B cell (primary cell): ENCODE measurements around the gene CEP295NL. TPM values are rescaled to one million over a fixed set of nuclear protein-coding genes. Genes with fewer than 3 reads are reported as not detected.

ENCODE experiments used
- ATAC-seq: fragments of 200-7000 bp; cut with Tn5 transposase; one replicate; pipeline ENCODE4 v1.10.0; 2021; ENCODE audit warnings: low read depth, mild to moderate bottlenecking, moderate number of reproducible peaks, moderate library complexity
- CTCF ChIA-PET: fragments of 350-600 bp; sonication (Branson Sonifier 250); formaldehyde crosslinking; loops from one replicate; lab custom pipeline; 2021; ENCODE audit warnings: antibody characterized with exemption, inconsistent platforms; lab: Charles Lee
- POLR2A ChIA-PET: fragments of 350-600 bp; sonication (Branson Sonifier 250); formaldehyde crosslinking; loops from one replicate; lab custom pipeline; 2021; ENCODE audit warnings: antibody characterized with exemption; lab: Charles Lee
- DNase-seq: peaks from one replicate; pipeline ENCODE4 v3.0.0; 2013
- H2AFZ ChIP-seq: 2 replicates; pipeline ENCODE4 v1.6.1; 2012; ENCODE audit warnings: mild to moderate bottlenecking, low read depth, low read length; ENCODE audit not compliant: insufficient read depth, poor library complexity, severe bottlenecking
- H3K27ac ChIP-seq, 2 donors: 1 replicate in 1 of 2; 2 replicates in 1 of 2; pipeline ENCODE4 v1.5.1; 2012 to 2013; ENCODE audit warnings: low read length in 2 of 2, mild to moderate bottlenecking in 2 of 2, moderate library complexity in 1 of 2
- H3K27me3 ChIP-seq, 4 experiments: fragments of 200-600 bp in 1 of 4; sonication (generic) in 1 of 4; replicated peaks in 1 of 4; 1 replicate in 2 of 4; 2 replicates in 2 of 4; pipeline versions ENCODE4 v1.6.1 to v1.7.0; 2013 to 2016; ENCODE audit warnings: low read length in 3 of 4, mild to moderate bottlenecking in 2 of 4, mixed read lengths in 1 of 4, moderate library complexity in 1 of 4; ENCODE audit not compliant: insufficient read depth in 4 of 4, control insufficient read depth in 3 of 4; ENCODE audit errors: control extremely low read depth in 1 of 4
- H3K36me3 ChIP-seq, 2 experiments: replicated peaks in 1 of 2; 1 replicate in 1 of 2; 2 replicates in 1 of 2; pipeline versions ENCODE4 v1.6.1 to v1.7.1; 2013; ENCODE audit warnings: low read length in 1 of 2; ENCODE audit not compliant: insufficient read depth in 2 of 2, control insufficient read depth in 1 of 2; ENCODE audit errors: control extremely low read depth in 1 of 2, extremely low read depth in 1 of 2
- H3K4me1 ChIP-seq, 2 donors: fragments of 200-600 bp in 1 of 2; sonication (generic) in 1 of 2; 1 replicate in 1 of 2; 2 replicates in 1 of 2; pipeline versions ENCODE4 v1.5.1 to v1.6.1; 2013 to 2017; ENCODE audit warnings: low read length in 2 of 2; ENCODE audit not compliant: control insufficient read depth in 2 of 2, insufficient read depth in 2 of 2
- H3K4me2 ChIP-seq: replicated peaks from 2 replicates; pipeline ENCODE3; 2012; ENCODE audit warnings: mild to moderate bottlenecking, low read depth, low read length; ENCODE audit not compliant: poor library complexity, severe bottlenecking
- H3K4me3 ChIP-seq, 5 experiments: fragments of 200-600 bp in 1 of 5; sonication (generic) in 1 of 5; 1 replicate in 3 of 5; 2 replicates in 2 of 5; pipeline versions ENCODE4 v1.5.1 to v1.7.0; 2011 to 2016; ENCODE audit warnings: low read length in 4 of 5, mild to moderate bottlenecking in 4 of 5, low read depth in 2 of 5, control low read depth in 1 of 5, moderate library complexity in 1 of 5; ENCODE audit not compliant: insufficient read depth in 1 of 5; ENCODE audit errors: control extremely low read depth in 1 of 5, extremely low read depth in 1 of 5
- H3K79me2 ChIP-seq: fragments of 200-600 bp; sonication (generic); one replicate; pipeline ENCODE4 v1.6.0; 2016; ENCODE audit warnings: low read length; ENCODE audit not compliant: control insufficient read depth, insufficient read depth
- H3K9ac ChIP-seq: fragments of 200-600 bp; sonication (generic); 2 replicates; pipeline ENCODE4 v1.6.1; 2017; ENCODE audit warnings: mild to moderate bottlenecking, low read length, moderate library complexity
- H3K9me3 ChIP-seq, 3 donors: one replicate each; pipeline versions ENCODE4 v1.6.1 to v1.7.1; 2013; ENCODE audit warnings: low read length in 2 of 3; ENCODE audit not compliant: control insufficient read depth in 2 of 3, insufficient read depth in 1 of 3; ENCODE audit errors: control extremely low read depth in 1 of 3
- H4K20me1 ChIP-seq: 2 replicates; pipeline ENCODE4 v1.6.0; 2012; ENCODE audit warnings: mild to moderate bottlenecking, low read length; ENCODE audit not compliant: insufficient read depth, control insufficient read depth, poor library complexity, severe bottlenecking
- H3K27ac Mint-ChIP-seq: one replicate; pipeline ENCODE4 v1.8.0; 2021; ENCODE audit warnings: mixed read lengths
- H3K27me3 Mint-ChIP-seq: one replicate; pipeline ENCODE4 v1.8.0; 2021; ENCODE audit warnings: mixed read lengths
- H3K4me1 Mint-ChIP-seq: one replicate; pipeline ENCODE4 v1.8.0; 2021; ENCODE audit warnings: mixed read lengths
- H3K4me3 Mint-ChIP-seq: one replicate; pipeline ENCODE4 v1.8.0; 2021; ENCODE audit warnings: mixed read lengths
- H3K9me3 Mint-ChIP-seq: one replicate; pipeline ENCODE4 v1.8.0; 2022; ENCODE audit warnings: mixed read lengths; ENCODE audit not compliant: insufficient read depth
- EZH2 ChIP-seq: IDR thresholded peaks from 2 replicates; pipeline ENCODE4 v1.6.1; 2012; ENCODE audit warnings: borderline replicate concordance, low read depth, mild to moderate bottlenecking, moderate library complexity, low read length; ENCODE audit not compliant: insufficient read depth, poor library complexity, severe bottlenecking
- WGBS: methylation state at CpG from one replicate; pipeline ENCODE4 v1.1.5; 2013; ENCODE audit warnings: missing lambda C conversion rate; ENCODE audit not compliant: insufficient coverage; 5-methylcytosine and 5-hydroxymethylcytosine counted together
- intact Hi-C: fragments of 100-400 bp; cut with micrococcal nuclease; formaldehyde crosslinking; loops from one replicate; pipeline ENCODE4 v1.10.0; 2022
- polyA plus RNA-seq: library from polyadenylated mRNA; depleted of rRNA; stranded (reverse); fragments of >200 nt; gene quantifications from 2 replicates; pipeline ENCODE4 v1.2.3, GENCODE V29; 2012
- total RNA-seq, 2 donors: library from RNA; stranded (reverse); fragments of 120-200 nt in 1 of 2; gene quantifications; 1 replicate in 1 of 2; 2 replicates in 1 of 2; pipeline versions ENCODE4 v1.2.3 to v1.2.4, GENCODE V29; 2013 to 2022
- TF ChIP-seq, protein P1 (sequence below): fragments of 200-600 bp; IDR thresholded peaks from one replicate; pipeline ENCODE4 v1.8.0; 2022; ENCODE audit warnings: antibody characterized with exemption, mild to moderate bottlenecking

CEP295NL gene
- total and polyA plus RNA-seq, 2 donors (not counting 1 experiment from before 2014, with no cell fraction given): 0.09 to 1.3 TPM

DNA sequence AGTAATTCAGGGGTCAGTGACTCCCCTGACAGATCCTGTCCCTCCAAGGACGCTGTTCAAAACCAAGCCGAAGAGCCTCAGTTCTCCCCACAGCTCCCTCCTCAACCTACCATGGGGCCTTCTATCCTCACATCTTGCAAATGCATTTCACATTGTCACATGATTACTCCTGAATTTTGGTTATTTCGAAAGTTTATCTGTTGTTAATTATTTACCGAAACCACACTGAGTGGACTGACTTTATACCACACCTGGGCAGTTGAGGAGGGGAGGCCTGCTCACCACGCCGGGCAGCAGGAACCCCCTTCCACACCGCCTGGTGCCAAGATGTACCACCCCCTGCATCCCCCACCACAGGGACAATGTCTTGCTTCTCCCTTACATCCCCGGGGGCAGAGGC, 17.5 kb upstream of the CEP295NL start:
- Histone ChIP-seq H3K36me3 (no peaks in the 10 kb centered on the region), H3K4me3 (no peak overlapping the region), H2AFZ (no peak overlapping the region), H3K9me3 (no peaks in the 10 kb centered on the region), H3K27ac (no peak overlapping the region), H3K4me2 (no peak overlapping the region), H3K27me3 (peaks cover 0 to 4% (median 0%) of the 10 kb centered on the region in 4 experiments), H4K20me1 (no peaks in the 10 kb centered on the region), H3K79me2 (peaks cover 8% of the 10 kb centered on the region), H3K9ac (no peak overlapping the region), H3K4me1 (peaks cover 20 to 32% of the 10 kb centered on the region in 2 donors)
- ChIA-PET CTCF (interaction anchor here (2.0 kb wide), 1 partner anchor 54 kb away, joined by 9 read pairs; no protein-coding TSS in a partner anchor), POLR2A (no interaction called here)
- ATAC-seq (no peak), DNase-seq (no peak)
- Mint-ChIP-seq H3K9me3 (no peaks in the 10 kb centered on the region), H3K4me1 (peaks cover 20% of the 10 kb centered on the region), H3K27ac (no peak overlapping the region), H3K4me3 (no peak overlapping the region), H3K27me3 (peaks cover 7% of the 10 kb centered on the region)
- WGBS: 93% methylated on average over 3 of the region's 8 CpGs
- TF ChIP-seq, protein P1, sequence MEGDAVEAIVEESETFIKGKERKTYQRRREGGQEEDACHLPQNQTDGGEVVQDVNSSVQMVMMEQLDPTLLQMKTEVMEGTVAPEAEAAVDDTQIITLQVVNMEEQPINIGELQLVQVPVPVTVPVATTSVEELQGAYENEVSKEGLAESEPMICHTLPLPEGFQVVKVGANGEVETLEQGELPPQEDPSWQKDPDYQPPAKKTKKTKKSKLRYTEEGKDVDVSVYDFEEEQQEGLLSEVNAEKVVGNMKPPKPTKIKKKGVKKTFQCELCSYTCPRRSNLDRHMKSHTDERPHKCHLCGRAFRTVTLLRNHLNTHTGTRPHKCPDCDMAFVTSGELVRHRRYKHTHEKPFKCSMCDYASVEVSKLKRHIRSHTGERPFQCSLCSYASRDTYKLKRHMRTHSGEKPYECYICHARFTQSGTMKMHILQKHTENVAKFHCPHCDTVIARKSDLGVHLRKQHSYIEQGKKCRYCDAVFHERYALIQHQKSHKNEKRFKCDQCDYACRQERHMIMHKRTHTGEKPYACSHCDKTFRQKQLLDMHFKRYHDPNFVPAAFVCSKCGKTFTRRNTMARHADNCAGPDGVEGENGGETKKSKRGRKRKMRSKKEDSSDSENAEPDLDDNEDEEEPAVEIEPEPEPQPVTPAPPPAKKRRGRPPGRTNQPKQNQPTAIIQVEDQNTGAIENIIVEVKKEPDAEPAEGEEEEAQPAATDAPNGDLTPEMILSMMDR: no peak
- no peak for TF ChIP-seq EZH2
- intact Hi-C loops: no loop called here

DNA sequence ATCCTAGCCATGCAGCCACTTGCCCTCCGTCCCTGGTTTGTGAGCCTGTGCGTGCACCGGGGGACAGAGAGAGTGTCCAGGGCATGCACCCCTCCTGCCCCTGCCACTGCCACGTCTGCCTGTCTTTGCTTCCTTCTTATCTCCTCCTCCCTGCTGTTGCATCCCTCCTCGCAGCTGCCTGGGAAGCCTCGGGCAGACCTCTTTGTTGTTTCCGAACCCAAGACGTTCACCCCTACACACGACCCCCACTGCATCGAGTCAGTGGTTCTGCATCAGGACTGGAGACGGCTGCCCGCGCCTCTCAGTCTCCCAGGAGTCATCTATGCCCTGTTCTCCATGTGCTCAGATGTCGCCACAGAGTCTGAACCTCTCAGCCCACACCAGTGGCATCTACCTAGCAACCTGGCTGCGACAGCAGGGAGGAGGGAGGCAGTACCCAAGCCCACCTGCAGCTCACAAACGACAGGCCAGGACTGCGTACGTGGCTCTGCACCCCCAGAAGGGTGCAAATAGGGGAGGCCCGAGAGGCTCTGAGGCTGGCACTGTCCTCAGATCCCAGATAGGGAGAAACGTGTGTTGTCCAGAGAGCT, 17.0 kb upstream of the CEP295NL start:
- Histone ChIP-seq H3K27ac (no peak overlapping the region), H3K4me1 (peaks cover 20 to 31% of the 10 kb centered on the region in 2 donors), H2AFZ (no peak overlapping the region), H3K36me3 (no peaks in the 10 kb centered on the region), H3K4me2 (no peak overlapping the region), H3K27me3 (peaks cover 0 to 4% (median 0%) of the 10 kb centered on the region in 4 experiments), H3K9me3 (no peaks in the 10 kb centered on the region), H4K20me1 (no peaks in the 10 kb centered on the region), H3K9ac (no peak overlapping the region), H3K4me3 (no peak overlapping the region), H3K79me2 (peaks cover 9% of the 10 kb centered on the region)
- intact Hi-C loops: no loop called here
- no peaks in the 10 kb centered on the region for H3K9me3 Mint-ChIP-seq
- ChIA-PET CTCF (interaction anchor here (2.0 kb wide), 1 partner anchor 54 kb away, joined by 9 read pairs; no protein-coding TSS in a partner anchor), POLR2A (no interaction called here)
- H3K27me3 Mint-ChIP-seq: peaks cover 7% of the 10 kb centered on the region
- DNase-seq (no peak), ATAC-seq (no peak)
- TF ChIP-seq, protein P1: no peak
- TF ChIP-seq EZH2: no peak
- 83% methylated on average over 20 of the region's 20 CpGs for WGBS
- no peak overlapping the region for H3K4me3 Mint-ChIP-seq
- peaks cover 20% of the 10 kb centered on the region for H3K4me1 Mint-ChIP-seq
- no peak overlapping the region for H3K27ac Mint-ChIP-seq
